ENCODE results near the gene HASPIN.

DNA sequence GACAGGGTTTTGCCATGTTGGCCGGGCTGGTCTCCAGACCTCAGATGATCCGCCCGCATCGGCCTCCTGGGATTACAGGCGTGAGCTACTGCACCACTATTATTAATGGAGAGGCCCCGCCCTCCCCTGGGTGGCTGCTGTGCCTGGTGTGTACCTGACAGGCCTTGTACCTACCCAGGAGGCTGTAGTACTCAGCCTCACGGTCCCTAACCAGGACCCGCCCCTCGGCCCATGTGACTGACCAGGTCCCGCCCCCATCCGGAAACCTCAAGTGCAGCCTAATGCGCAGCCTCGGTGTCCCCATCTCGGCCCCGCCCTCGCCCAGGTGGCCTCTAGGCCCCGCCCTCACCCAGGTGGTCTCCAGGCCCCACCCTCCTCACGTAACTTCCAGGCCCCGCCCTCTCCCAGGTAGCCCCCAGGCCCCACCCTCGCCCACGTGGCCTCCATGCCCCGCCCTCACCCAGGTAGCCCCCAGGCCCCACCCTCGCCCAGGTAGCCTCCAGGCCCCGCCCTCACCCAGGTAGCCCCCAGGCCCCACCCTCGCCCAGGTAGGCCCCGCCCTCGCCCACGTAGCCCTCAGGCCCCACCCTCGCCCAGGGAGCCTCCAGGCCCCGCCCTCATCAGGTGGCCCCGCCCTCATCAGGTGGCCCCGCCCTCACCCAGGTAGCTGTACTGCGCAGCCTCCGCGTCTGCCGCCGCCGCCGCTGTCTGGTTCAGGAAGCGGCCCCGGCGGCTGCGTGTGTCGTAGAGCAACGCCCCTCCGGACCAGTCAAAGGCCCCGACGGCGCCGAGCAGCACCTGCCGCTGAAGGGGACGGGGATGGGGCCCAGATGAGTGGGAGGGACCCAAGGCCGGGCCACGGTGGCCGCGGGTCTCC lies 31.0 kb downstream of the HASPIN start:
- TF ChIP-seq, protein P1, sequence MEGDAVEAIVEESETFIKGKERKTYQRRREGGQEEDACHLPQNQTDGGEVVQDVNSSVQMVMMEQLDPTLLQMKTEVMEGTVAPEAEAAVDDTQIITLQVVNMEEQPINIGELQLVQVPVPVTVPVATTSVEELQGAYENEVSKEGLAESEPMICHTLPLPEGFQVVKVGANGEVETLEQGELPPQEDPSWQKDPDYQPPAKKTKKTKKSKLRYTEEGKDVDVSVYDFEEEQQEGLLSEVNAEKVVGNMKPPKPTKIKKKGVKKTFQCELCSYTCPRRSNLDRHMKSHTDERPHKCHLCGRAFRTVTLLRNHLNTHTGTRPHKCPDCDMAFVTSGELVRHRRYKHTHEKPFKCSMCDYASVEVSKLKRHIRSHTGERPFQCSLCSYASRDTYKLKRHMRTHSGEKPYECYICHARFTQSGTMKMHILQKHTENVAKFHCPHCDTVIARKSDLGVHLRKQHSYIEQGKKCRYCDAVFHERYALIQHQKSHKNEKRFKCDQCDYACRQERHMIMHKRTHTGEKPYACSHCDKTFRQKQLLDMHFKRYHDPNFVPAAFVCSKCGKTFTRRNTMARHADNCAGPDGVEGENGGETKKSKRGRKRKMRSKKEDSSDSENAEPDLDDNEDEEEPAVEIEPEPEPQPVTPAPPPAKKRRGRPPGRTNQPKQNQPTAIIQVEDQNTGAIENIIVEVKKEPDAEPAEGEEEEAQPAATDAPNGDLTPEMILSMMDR (IDR thresholded peaks at IDR 0.05) = no peak
- peak; percentile 21 for TF ChIP-seq POLR2A (IDR thresholded peaks at IDR 0.05)

All from right lobe of liver (tissue), 4 donors.